Ureter (tissue), 1 donor: ENCODE data around the gene SEC14L2. TPM values are rescaled to one million over a fixed set of nuclear protein-coding genes. Genes with fewer than 3 reads are reported as not detected.
A peak's percentile ranks its signal among the peaks of the same experiment; 100 is the strongest.
"Not testable (repeated sequence)": the region's sequence is repeated elsewhere in the genome, so short reads cannot be mapped to it uniquely, and the experiment has no call there.

Experiments
- DNase-seq: peaks from one replicate; pipeline ENCODE4 v3.0.0-alpha.2; 2020; ENCODE audit warnings: low spot score
- total RNA-seq: library from RNA; stranded (reverse); gene quantifications from one replicate; pipeline ENCODE4 v1.2.4, GENCODE V29; 2023
- donor health status: DM: yes; HTN: yes; CAD: no.

SEC14L2 gene
- total RNA-seq, 1 donor from 2014 or later: 5.8 TPM

- DNase-seq: peak; percentile 90
Observed at GRCh38 chr22:30426388-30427353, 29.9 kb downstream of the SEC14L2 start.

- no peak for DNase-seq
Observed at GRCh38 chr22:30427871-30428270, 31.1 kb downstream of the SEC14L2 start.

GRCh38 chr22:30429887-30430286 lies 33.1 kb downstream of the SEC14L2 start:
- DNase-seq: no peak

GRCh38 chr22:30430933-30431332 lies 34.1 kb downstream of the SEC14L2 start:
- no peak for DNase-seq

- DNase-seq: no peak
Observed at GRCh38 chr22:30432096-30432495, 35.3 kb downstream of the SEC14L2 start.

GRCh38 chr22:30432520-30432919 lies 35.7 kb downstream of the SEC14L2 start:
- DNase-seq: no peak

- no peak for DNase-seq
Observed at GRCh38 chr22:30433227-30433626, 36.4 kb downstream of the SEC14L2 start.

GRCh38 chr22:30433773-30434172 lies 37.0 kb downstream of the SEC14L2 start:
- no peak for DNase-seq

GRCh38 chr22:30434843-30435242 lies 38.0 kb downstream of the SEC14L2 start:
- DNase-seq: no peak

- DNase-seq: no peak
Observed at GRCh38 chr22:30435674-30436126, 38.9 kb downstream of the SEC14L2 start.

GRCh38 chr22:30436196-30436595 lies 39.4 kb downstream of the SEC14L2 start:
- no peak for DNase-seq

- no peak for DNase-seq
Observed at GRCh38 chr22:30438559-30438958, 41.7 kb downstream of the SEC14L2 start.

GRCh38 chr22:30439226-30439625 lies 42.4 kb downstream of the SEC14L2 start:
- DNase-seq: no peak

- no peak for DNase-seq
Observed at GRCh38 chr22:30439836-30440235, 43.0 kb downstream of the SEC14L2 start.

GRCh38 chr22:30441088-30441487 lies 44.3 kb downstream of the SEC14L2 start:
- no peak for DNase-seq

- DNase-seq: no peak
Observed at GRCh38 chr22:30444632-30445437, 48.0 kb downstream of the SEC14L2 start.

GRCh38 chr22:30445438-30446145 lies 48.8 kb downstream of the SEC14L2 start:
- DNase-seq: no peak

GRCh38 chr22:30447656-30448055 lies 50.8 kb downstream of the SEC14L2 start:
- DNase-seq: no peak

- DNase-seq: not testable (repeated sequence)
Observed at GRCh38 chr22:30451488-30451887, 54.7 kb downstream of the SEC14L2 start.

- DNase-seq: no peak
Observed at GRCh38 chr22:30452861-30453260, 56.0 kb downstream of the SEC14L2 start.

- DNase-seq: no peak
Observed at GRCh38 chr22:30453731-30454510, 57.1 kb downstream of the SEC14L2 start.
